Activated naive CD8-positive, alpha-beta T cell treated with anti-CD3 and anti-CD28 coated beads, Interleukin-2, amount 50 U/mL, for 24 hours (primary cell): ENCODE data around the gene CTNNA3.
A peak's percentile ranks its signal among the peaks of the same experiment; 100 is the strongest.
"Not testable (repeated sequence)": the region's sequence is repeated elsewhere in the genome, so short reads cannot be mapped to it uniquely, and the experiment has no call there.

Source experiments
- ATAC-seq: fragments of 150-1000 bp; cut with Tn5 transposase; one replicate; pipeline ENCODE4 v1.10.0; 2021
- DNase-seq: peaks from one replicate; pipeline ENCODE4 v3.0.0; 2021
- H3K27ac Mint-ChIP-seq: one replicate; pipeline ENCODE4 v1.8.0; 2021; ENCODE audit warnings: mild to moderate bottlenecking, mixed read lengths
- H3K27me3 Mint-ChIP-seq: one replicate; pipeline ENCODE4 v1.8.0; 2021; ENCODE audit warnings: mixed read lengths
- H3K36me3 Mint-ChIP-seq: one replicate; pipeline ENCODE4 v1.8.0; 2021; ENCODE audit warnings: low read depth, mixed read lengths
- H3K4me1 Mint-ChIP-seq: one replicate; pipeline ENCODE4 v1.8.0; 2021; ENCODE audit warnings: mixed read lengths
- H3K4me3 Mint-ChIP-seq: one replicate; pipeline ENCODE4 v1.8.0; 2021; ENCODE audit warnings: mild to moderate bottlenecking, moderate library complexity, mixed read lengths
- H3K9me3 Mint-ChIP-seq: one replicate; pipeline ENCODE4 v1.8.0; 2021; ENCODE audit warnings: mixed read lengths

The CTNNA3 gene

DNA sequence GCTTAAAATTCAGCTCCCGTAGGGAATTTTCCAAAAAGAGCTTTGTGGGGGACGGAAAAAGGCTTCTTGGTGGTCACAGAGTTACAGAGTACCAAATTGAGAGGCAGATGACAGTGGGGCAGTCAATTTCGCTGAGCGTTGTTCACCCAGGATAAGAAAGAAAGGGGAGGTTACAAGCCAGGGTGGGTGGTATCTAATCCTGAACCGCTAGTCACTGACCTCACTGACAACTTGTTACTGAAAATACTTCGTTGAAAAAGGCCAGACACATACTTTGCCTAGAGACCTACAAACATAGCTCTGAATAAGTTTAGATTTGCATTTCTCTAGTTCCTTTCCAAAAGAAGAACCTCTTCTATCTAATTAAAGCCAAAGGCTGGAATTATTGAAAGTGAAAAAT lies at the start of gene CTNNA3:
TSS of gene CTNNA3 (minus strand) at position 167 of the 400 bp plus-strand sequence.
- no peak within 1 kb of the TSS for H3K4me3 Mint-ChIP-seq
- ATAC-seq (no peak), DNase-seq (no peak)
- H3K27me3 Mint-ChIP-seq: peaks cover 20% of the 10 kb centered on the region
- no peaks in the 10 kb centered on the region for H3K36me3 Mint-ChIP-seq
- H3K9me3 Mint-ChIP-seq: no peaks in the 10 kb centered on the region
- no peaks in the 10 kb centered on the region for H3K4me1 Mint-ChIP-seq
- H3K27ac Mint-ChIP-seq: no peak within 1 kb of the TSS

DNA sequence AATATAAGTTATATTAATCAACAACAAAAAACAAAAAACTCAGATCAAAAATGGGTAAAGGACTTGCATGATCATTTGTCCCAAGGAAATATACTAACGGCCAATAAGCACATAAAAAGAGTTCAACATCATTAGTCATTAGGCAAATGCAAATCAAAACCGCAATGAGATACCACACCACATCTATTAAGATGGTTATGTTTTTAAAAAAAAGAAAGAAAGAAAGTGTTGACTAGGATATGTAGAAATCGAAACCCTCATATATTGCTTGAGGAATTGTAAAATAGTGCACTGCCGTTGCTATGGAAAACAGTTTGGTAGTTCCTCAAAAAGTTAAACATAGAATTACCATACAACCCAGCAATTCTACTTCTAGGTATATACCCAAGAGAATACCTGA lies 39.4 kb upstream of the CTNNA3 start:
- Mint-ChIP-seq H3K4me3 (no peak overlapping the region), H3K27me3 (peaks cover 9% of the 10 kb centered on the region), H3K9me3 (peaks cover 7% of the 10 kb centered on the region), H3K27ac (no peak overlapping the region), H3K36me3 (no peaks in the 10 kb centered on the region), H3K4me1 (peaks cover 2% of the 10 kb centered on the region)
- ATAC-seq (no peak), DNase-seq (no peak)

DNA sequence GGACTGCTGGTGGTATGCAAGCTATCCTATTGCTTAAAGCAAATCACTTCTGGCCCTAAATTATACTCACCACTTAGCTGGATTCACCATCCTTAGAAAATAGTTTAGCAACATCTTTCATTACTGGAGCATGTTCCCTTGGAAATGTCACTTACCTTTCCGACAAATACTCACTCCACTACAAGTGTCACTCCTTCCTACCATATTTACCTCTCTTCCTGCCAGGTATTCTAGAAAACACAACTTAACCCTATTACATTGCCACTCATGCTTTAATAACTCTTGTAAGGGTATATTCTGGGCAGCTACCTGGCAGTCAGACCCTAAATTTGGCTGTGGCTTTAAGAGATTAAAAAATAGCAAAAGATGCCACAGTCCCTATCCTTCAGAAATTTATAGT lies 37.5 kb upstream of the CTNNA3 start:
- H3K36me3 Mint-ChIP-seq: no peaks in the 10 kb centered on the region
- H3K9me3 Mint-ChIP-seq: peaks cover under 1% of the 10 kb centered on the region
- no peak overlapping the region for H3K4me3 Mint-ChIP-seq
- H3K4me1 Mint-ChIP-seq: peaks cover 2% of the 10 kb centered on the region
- DNase-seq: no peak
- ATAC-seq: no peak
- peaks cover 6% of the 10 kb centered on the region for H3K27me3 Mint-ChIP-seq
- H3K27ac Mint-ChIP-seq: no peak overlapping the region

DNA sequence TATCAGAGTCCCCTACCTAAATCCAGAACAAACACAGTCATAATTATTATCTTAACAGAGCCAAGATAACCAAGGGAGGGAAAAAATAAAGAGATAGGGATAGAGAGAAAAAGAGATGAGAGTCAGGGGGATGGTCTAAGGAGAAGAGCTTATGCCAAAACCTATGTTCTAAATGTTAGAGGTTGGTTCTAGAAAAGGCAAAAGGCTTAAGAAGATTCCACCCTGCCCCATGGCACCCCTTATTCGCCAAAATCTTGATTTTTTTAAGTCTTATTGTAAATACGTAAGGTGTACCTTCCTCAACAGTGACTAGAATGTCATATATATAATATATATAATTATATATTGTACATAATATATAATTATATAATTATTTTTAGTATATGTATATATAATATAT lies 29.6 kb upstream of the CTNNA3 start:
- ATAC-seq: no peak

DNA sequence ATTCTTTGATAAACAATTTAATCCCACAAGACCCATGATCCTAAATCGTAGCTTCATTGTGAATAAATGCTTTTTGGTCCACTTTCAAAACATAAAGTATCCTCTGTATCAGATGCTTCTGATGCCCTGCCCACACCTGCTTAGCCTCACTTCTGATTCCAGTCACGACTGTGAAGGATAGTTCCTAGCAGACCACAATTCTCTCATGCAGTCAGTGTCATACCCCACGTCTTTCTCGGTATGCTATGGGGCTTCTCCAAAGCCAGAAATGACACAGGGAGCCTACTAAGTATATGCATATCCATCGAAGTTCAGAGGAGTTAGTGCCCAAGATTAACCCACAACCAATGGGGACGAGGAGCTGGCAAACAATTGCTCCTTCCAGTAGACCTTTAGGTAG lies 27.6 kb upstream of the CTNNA3 start:
- Mint-ChIP-seq H3K36me3 (no peaks in the 10 kb centered on the region), H3K4me1 (no peaks in the 10 kb centered on the region), H3K27ac (no peak overlapping the region), H3K27me3 (no peaks in the 10 kb centered on the region), H3K4me3 (no peak overlapping the region), H3K9me3 (no peaks in the 10 kb centered on the region)
- no peak for ATAC-seq
- DNase-seq: no peak

More for the DNA sequence above, 29.6 kb upstream of the CTNNA3 start:
- no peaks in the 10 kb centered on the region for H3K4me1 Mint-ChIP-seq
- H3K36me3 Mint-ChIP-seq: no peaks in the 10 kb centered on the region
- H3K4me3 Mint-ChIP-seq: no peak overlapping the region
- H3K27ac Mint-ChIP-seq: no peak overlapping the region
- DNase-seq: no peak
- H3K9me3 Mint-ChIP-seq: no peaks in the 10 kb centered on the region
- H3K27me3 Mint-ChIP-seq: no peaks in the 10 kb centered on the region

DNA sequence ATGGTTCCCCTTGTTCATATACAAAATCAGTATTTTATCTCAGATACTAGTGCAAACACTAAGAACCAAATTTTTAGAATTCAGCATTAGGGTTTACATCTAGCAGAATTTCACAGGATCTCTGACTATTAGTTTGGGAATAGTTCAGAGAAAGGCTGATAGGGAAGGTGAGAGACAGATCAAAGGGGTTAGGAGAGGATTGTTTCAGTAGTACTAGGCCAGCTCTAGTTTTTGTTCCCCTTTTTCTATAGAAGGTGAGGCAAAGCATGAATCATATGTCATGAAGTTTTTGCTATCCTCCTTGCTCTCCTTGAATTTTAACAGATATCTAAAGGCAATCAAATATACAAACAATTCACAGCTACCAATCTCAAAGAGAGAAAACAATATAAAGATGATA lies 26.1 kb upstream of the CTNNA3 start:
- no peak overlapping the region for H3K27ac Mint-ChIP-seq
- no peaks in the 10 kb centered on the region for H3K9me3 Mint-ChIP-seq
- no peaks in the 10 kb centered on the region for H3K36me3 Mint-ChIP-seq
- H3K4me1 Mint-ChIP-seq: no peaks in the 10 kb centered on the region
- H3K27me3 Mint-ChIP-seq: no peaks in the 10 kb centered on the region
- DNase-seq: no peak
- no peak overlapping the region for H3K4me3 Mint-ChIP-seq
- ATAC-seq: no peak

DNA sequence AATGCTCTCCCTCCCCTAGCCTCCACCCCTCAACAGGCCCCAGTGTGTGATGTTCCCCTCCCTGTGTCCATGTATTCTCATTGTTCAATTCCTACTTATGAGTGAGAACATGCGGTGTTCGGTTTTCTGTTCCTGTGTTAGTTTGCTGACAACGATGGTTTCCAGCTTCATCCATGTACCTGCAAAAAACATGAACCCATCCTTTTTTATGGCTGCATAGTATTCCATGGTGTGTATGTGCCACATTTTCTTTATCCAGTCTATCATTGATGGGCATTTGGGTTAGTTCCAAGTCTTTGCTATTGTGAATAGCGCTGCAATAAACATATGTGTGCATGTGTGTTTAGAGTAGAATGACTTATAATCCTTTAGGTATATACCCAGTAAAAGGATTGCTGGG lies 20.5 kb upstream of the CTNNA3 start:
- H3K9me3 Mint-ChIP-seq, H3K27me3 Mint-ChIP-seq, H3K4me3 Mint-ChIP-seq, H3K27ac Mint-ChIP-seq, ATAC-seq, H3K36me3 Mint-ChIP-seq, H3K4me1 Mint-ChIP-seq, DNase-seq: not testable (repeated sequence)

DNA sequence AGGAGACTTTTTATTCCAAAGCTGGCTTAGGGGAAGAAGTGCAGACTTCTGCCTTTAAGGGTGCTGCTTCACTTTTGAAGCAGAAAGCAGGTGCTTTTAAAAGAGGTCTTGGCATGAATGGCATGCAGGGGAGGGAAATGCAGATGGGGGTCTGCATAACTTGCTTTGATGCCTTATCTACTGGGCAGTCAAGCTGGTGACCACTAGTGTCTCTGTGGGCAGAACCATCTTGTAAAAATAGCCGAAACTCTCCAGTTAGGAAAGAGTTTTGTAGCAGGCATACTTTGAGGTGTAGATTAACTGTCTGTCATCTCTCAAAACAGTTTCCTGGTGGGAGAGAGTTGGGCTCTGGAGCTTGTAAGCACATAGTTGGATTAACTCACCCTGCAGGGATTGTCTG lies 9.9 kb upstream of the CTNNA3 start:
- peaks cover 9% of the 10 kb centered on the region for H3K9me3 Mint-ChIP-seq
- H3K36me3 Mint-ChIP-seq: no peaks in the 10 kb centered on the region
- ATAC-seq (no peak), DNase-seq (no peak)
- H3K4me1 Mint-ChIP-seq: no peaks in the 10 kb centered on the region
- peaks cover 15% of the 10 kb centered on the region for H3K27me3 Mint-ChIP-seq
- no peak overlapping the region for H3K4me3 Mint-ChIP-seq
- no peak overlapping the region for H3K27ac Mint-ChIP-seq

DNA sequence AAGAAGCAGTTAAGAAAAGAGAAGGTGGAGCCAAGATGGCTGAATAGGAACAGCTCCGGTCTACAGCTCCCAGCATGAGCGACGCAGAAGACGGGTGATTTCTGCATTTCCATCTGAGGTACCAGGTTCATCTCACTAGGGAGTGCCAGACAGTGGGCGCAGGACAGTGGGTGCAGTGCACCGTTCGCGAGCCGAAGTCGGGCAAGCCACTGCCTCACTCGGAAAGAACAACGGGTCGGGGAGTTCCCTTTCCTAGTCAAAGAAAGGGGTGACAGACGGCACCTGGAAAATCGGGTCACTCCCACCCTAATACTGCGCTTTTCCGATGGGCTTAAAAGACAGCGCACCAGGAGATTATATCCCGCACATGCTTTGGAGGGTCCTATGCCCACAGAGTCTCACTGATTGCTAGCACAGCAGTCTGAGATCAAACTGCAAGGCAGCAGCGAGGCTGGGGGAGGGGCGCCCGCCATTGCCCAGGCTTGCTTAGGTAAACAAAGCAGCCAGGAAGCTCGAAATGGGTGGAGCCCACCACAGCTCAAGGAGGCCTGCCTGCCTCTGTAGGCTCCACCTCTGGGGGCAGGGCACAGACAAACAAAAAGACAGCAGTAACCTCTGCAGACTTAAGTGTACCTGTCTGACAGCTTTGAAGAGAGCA lies 3.7 kb upstream of the CTNNA3 start:
- H3K4me3 Mint-ChIP-seq, H3K9me3 Mint-ChIP-seq, DNase-seq, H3K4me1 Mint-ChIP-seq, H3K27ac Mint-ChIP-seq, ATAC-seq, H3K36me3 Mint-ChIP-seq: not testable (repeated sequence)
- peaks cover 29% of the 10 kb centered on the region for H3K27me3 Mint-ChIP-seq

DNA sequence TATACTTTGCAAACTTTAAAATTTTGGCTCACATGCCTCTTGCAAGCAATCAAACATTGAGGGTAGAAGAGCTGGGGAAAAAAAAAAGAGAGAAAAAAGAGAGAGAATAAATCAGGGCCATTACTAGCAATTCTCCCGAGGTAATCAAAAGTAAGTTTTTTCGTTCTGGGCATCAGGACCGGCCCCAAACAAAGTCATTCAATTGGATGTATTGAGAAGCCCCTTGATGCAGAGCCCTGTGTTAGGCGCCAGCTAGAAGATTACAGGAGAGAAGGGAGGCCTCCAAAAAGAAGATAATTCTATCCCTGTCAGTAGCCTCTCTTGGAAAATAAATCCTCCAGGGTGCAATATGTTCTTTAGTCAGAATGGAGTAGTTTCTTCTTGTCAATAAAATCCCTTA lies 2.2 kb upstream of the CTNNA3 start:
- Mint-ChIP-seq H3K9me3 (no peaks in the 10 kb centered on the region), H3K27me3 (peaks cover 29% of the 10 kb centered on the region), H3K36me3 (no peaks in the 10 kb centered on the region), H3K27ac (no peak overlapping the region), H3K4me1 (no peaks in the 10 kb centered on the region), H3K4me3 (no peak overlapping the region)
- ATAC-seq: no peak
- DNase-seq: no peak

DNA sequence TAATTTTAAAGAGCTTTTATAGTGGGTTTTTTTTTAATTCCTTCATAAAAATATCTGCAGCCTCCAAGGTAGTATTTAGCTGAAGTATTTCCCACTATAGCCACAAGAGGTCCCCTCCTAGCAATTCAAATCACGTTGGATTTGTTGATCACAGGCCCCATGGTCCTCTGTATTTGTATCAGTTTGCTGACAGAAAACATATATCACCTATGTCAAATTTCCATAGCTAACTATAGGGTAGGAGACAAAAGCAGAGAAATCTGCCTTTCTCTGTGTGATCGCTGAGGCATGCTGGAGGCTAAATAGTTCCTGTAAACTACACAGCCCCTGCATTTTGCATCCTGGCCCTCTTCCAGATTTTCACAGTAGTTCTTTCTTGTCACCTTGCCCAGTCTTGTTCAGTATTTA lies 1.7 kb upstream of the CTNNA3 start:
- no peaks in the 10 kb centered on the region for H3K36me3 Mint-ChIP-seq
- no peak overlapping the region for H3K27ac Mint-ChIP-seq
- no peaks in the 10 kb centered on the region for H3K9me3 Mint-ChIP-seq
- no peak overlapping the region for H3K4me3 Mint-ChIP-seq
- DNase-seq (peak; percentile 2), ATAC-seq (no peak)
- peaks cover 27% of the 10 kb centered on the region for H3K27me3 Mint-ChIP-seq
- H3K4me1 Mint-ChIP-seq: no peaks in the 10 kb centered on the region

DNA sequence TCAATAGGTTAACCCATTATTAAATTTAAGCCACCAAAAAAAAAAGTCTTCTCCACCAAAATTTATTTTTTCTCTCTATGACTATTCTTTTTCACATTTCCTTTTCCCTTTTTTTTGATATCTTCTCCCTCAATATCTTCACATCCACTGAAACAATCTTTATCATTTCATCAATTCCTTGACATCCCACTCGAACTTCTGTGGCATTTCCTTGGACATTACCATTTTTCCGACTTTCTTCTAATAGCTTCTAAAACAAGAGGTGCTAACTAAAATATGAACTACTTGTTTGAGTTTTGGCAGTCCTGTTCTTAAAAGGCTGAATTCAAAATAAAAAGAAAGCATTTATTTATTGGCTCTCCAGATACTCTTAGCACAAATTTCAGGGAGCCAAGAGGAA lies 684 bp upstream of the CTNNA3 start:
- no peaks in the 10 kb centered on the region for H3K4me1 Mint-ChIP-seq
- no peaks in the 10 kb centered on the region for H3K36me3 Mint-ChIP-seq
- H3K4me3 Mint-ChIP-seq: no peak overlapping the region
- no peak overlapping the region for H3K27ac Mint-ChIP-seq
- no peaks in the 10 kb centered on the region for H3K9me3 Mint-ChIP-seq
- no peak for DNase-seq
- H3K27me3 Mint-ChIP-seq: peaks cover 22% of the 10 kb centered on the region
- no peak for ATAC-seq

DNA sequence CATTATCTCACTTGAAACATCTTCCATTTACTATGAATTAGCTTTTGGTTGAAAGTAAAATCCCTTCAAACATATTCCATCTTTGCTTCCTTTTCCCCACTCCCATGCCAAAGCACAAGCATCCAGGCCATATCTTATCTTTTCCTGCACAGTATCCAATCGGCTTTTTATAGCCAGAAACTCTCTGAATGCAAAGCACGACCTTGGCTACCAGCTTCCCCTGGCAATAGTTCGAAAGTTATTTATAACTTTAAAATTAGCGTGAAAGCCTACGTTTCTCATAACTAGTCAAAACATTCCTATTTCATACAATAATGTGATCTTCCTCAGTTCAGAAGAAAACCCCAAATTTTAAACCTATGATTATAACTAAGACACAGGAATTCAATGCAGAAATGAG lies 440 bp downstream of the CTNNA3 start:
- Mint-ChIP-seq H3K4me3 (no peak overlapping the region), H3K4me1 (no peaks in the 10 kb centered on the region), H3K27ac (no peak overlapping the region), H3K9me3 (no peaks in the 10 kb centered on the region), H3K27me3 (peaks cover 16% of the 10 kb centered on the region), H3K36me3 (no peaks in the 10 kb centered on the region)
- DNase-seq (no peak), ATAC-seq (no peak)

DNA sequence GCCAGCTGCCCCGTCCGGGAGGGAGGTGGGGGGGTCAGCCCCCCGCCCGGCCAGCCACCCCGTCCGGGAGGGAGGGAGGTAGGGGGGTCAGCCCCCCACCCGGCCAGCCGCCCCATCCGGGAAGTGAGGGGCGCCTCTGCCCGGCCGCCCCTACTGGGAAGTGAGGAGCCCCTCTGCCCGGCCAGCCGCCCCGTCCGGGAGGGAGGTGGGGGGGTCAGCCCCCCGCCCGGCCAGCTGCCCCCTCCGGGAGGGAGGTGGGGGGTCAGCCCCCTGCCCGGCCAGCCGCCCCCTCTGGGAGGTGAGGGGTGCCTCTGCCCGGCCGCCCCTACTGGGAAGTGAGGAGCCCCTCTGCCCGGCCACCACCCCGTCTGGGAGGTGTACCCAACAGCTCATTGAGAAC lies 4.1 kb downstream of the CTNNA3 start:
- H3K36me3 Mint-ChIP-seq, H3K4me1 Mint-ChIP-seq, H3K27ac Mint-ChIP-seq, ATAC-seq, H3K4me3 Mint-ChIP-seq, H3K9me3 Mint-ChIP-seq, DNase-seq: not testable (repeated sequence)
- peaks cover 16% of the 10 kb centered on the region for H3K27me3 Mint-ChIP-seq

DNA sequence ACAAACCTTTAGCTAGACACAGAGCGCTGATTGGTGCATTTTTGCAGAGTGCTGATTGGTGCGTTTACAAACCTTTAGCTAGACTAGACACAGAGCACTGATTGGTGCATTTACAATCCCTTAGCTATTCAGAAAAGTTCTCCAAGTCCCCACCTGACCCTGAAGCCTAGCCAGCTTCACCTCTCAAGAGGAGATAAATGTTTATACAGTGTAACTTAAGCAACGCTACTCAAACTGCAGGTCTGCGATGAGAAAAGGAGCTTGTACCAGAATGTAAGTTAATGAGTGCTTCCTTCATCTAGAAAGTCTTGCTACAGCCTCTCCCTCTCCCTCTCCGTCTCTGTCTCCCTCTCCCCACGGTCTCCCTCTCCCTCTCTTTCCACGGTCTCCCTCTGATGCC lies 5.5 kb downstream of the CTNNA3 start:
- not testable (repeated sequence) for ATAC-seq, H3K4me1 Mint-ChIP-seq, H3K27me3 Mint-ChIP-seq, H3K9me3 Mint-ChIP-seq, H3K4me3 Mint-ChIP-seq, H3K36me3 Mint-ChIP-seq, DNase-seq, H3K27ac Mint-ChIP-seq

DNA sequence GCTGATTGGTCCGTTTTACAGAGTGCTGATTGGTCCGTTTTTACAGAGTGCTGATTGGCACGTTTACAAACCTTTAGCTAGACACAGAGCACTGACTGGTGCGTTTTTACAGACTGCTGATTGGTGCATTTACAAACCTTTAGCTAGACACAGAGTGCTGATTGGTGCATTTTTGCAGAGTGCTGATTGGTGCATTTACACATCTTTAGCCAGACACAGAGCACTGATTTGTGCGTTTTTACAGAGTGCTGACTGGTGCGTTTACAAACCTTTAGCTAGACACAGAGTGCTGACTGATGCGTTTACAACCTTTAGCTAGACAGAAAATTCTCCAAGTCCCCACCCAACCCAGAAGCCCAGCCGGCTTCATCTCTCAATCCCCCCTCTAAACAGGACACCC lies 11.9 kb downstream of the CTNNA3 start:
- not testable (repeated sequence) for H3K27me3 Mint-ChIP-seq, H3K27ac Mint-ChIP-seq, H3K4me1 Mint-ChIP-seq, ATAC-seq, H3K4me3 Mint-ChIP-seq, DNase-seq, H3K36me3 Mint-ChIP-seq
- peaks cover 19% of the 10 kb centered on the region for H3K9me3 Mint-ChIP-seq
